Left kidney (tissue), 2 donors: ENCODE results near the gene HAGHL. TPM values are rescaled to one million over a fixed set of nuclear protein-coding genes. Genes with fewer than 3 reads are reported as not detected.
A peak's percentile ranks its signal among the peaks of the same experiment; 100 is the strongest.

Experiments
- DNase-seq: peaks from one replicate; pipeline ENCODE4 v3.0.0-alpha.2; 2013
- polyA plus RNA-seq: library from polyadenylated mRNA; unstranded; fragments of 120-200 nt; gene quantifications from one replicate; pipeline ENCODE4 v1.2.1, GENCODE V29; 2013; ENCODE audit not compliant: insufficient read length

Gene HAGHL
- polyA plus RNA-seq, 1 donor: 3.3 TPM

GRCh38 chr16:720990-721764, 5.7 kb upstream of the HAGHL start, which contains the start of gene ANTKMT:
Gene ANTKMT, plus strand, starts transcription at chr16:721146. Its CDS starts 129 bp downstream, at chr16:721275.
- DNase-seq: peak; percentile 72

DNA sequence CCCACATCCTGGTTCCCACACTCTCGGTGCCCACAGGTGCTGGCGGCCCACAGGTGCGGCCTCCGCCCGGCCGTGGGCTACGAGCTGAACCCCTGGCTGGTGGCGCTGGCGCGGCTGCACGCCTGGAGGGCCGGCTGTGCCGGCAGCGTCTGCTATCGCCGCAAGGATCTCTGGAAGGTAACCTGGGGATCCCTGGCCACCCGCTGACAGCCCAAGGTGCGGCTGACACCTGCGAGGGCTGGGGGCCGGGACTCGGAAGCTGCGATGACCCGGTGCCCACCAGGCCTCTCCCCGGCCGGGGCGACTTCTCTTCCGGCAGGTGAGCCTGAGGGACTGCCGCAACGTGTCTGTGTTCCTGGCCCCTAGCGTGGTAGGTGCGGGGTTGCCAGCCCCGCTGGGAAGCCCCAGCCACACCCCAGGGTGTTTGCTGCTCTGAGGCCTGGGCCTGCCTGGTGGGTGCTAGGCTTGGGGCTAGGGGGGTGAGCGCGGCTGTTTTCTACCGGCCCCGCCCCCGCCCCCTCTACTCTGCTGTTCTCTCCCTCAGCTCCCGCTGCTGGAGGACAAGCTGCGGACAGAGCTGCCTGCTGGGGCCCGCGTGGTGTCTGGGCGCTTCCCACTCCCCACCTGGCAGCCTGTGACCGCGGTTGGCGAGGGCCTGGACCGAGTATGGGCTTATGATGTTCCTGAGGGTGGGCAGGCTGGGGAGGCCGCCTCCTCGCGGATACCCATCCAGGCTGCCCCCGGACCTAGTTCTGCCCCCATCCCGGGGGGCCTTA, 5.0 kb upstream of the HAGHL start:
- no peak for DNase-seq

DNA sequence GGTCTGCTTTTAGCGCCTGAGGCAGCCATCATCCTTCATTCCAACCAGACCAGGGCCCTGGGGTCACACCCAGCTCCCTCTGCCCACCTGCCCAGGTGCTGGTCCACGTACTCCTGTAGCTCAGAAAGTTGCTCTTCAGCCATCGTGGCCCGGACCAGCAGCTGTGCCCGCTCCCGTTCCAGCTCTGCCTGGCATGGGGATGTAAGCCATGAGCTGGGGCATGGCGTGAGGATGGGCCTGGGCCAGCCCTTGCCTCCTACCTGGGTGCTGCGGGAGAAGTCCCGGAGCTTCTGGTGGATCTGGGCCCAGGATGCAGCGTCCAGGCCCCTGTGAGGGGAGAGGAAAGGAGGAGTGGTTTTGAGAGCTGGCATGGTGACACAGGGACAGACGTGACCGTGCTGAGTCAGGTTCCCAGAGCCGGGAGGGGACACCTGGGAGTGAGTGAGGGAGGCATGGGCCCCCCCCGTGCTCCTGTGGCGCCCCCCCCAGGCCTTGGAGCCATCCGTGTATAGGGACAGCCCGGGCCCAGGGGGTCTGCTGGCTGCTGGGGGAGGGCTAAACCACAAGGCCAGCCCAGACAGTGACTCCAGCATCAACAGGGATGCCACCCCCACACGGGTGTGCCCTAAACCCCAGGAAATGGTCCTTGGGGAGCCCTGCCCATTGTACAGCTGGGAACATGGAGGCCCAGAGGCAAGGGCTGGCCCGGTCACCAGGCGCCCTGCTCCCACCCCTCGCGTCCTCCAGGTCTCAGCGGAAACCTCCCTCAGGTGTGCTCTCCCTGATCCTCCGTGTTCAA, 3.9 kb upstream of the HAGHL start:
- DNase-seq: no peak

DNA sequence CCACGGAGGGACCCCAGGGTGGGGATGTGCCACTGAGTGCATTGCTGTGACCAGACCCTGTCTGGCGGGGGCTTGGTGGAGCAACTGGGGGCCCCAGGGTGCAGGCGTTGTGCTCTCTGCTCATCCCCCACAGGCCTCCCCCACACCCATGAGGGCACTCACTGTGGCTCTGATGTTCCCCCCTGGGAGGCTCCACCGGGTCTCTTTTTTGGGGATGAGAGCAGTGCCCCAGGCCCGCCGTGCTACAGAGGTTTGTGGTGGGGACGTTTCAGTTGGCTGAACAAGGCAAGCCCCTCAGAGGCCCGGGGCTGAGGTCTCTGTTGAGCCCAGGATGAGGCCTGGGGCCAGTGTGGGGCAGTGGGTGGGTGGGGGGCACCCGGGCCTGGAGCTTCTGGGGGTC, 3.2 kb upstream of the HAGHL start:
- DNase-seq: no peak

GRCh38 chr16:724188-725040, 2.5 kb upstream of the HAGHL start:
- no peak for DNase-seq

DNA sequence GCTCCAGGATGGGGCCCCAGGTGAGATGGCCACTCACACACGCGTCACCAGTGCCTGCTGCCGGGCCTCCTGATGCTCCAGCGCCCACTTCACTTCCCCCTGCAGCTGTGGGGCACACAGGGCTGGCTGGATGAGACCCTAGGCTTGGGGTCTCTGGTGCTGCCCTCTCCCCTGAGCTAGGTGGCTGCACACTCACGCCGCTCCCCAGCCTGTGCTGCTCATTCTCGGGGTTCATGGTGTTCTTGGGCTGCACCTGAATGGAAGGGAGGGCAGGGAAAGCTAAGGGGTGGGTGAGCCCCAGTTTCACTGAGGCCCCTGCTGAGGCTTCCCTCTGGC, 1.9 kb upstream of the HAGHL start:
- no peak for DNase-seq

DNA sequence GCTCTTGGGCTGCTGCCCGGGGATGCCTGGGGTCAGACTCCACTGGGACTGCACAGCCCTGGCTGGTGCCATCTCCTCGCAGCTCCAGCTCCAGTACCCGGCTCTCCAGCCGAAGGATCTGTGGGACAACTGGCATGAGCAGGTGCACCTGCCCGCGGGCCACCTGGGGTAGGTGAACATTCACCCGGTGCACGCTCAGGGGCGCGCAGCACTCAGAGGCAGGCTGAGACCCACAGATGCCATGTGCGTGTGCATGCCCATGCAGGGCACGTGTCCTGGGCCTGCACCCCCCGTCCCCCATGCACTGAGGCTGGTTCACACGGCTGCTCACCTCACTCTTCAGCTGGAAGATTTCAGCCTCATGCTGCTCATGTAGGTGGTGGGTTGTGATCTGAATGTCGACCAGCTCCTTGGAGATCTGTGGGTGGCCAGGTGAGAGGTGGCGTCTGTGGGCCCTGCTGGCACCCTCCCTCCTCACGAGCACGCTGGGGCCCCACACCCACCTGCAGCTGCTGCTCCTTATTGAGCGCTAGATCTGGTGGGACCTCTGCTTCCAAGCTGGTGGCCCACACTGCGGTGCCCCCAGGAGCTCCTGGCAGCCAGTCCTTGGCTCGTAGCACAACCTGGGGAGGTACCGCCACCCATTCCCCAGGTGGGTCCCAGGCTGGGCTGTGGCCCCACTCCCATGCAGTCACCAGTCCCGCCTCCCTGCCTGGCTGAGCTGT, 1.3 kb upstream of the HAGHL start:
- no peak for DNase-seq

DNA sequence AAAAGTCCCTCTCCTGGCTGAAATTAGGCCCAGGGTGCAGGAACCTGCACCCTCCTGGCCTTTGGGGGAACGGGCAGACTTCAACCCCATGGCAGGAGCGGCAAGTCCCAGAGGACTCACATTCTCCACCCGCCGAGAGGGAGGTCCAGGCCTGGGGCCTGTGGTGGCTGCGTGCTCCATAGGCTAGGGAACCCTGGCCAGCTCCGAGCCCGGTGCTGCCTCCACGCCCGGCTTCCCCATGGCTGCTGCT, 793 bp upstream of the HAGHL start:
- no peak for DNase-seq

- no peak for DNase-seq
These were observed 528 bp downstream of the HAGHL start for GRCh38 chr16:727291-727977.

DNA sequence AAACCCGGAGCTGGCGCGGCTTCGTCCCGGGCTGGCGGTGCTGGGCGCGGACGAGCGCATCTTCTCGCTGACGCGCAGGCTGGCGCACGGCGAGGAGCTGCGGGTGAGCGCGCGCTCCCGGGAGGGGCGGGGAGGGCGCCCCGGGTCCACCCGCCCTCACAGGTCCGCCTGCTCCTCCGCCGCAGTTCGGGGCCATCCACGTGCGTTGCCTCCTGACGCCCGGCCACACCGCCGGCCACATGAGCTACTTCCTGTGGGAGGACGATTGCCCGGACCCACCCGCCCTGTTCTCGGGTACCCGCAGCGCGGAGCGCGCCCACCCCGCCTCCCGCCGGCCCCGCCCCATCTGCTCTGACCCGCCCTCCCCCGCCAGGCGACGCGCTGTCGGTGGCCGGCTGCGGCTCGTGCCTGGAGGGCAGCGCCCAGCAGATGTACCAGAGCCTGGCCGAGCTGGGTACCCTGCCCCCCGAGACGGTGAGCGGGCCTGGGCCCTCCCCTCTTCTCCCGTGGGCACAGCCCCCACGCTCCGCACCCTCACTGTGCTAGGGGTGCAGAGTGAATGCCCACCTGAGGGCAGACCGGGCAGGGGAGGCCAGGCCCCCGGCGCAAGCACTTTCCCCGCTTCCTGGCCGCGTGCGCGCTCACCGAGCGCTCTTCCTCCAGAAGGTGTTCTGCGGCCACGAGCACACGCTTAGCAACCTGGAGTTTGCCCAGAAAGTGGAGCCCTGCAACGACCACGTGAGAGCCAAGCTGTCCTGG, 1.4 kb downstream of the HAGHL start:
- DNase-seq: no peak

GRCh38 chr16:728890-729744, 2.2 kb downstream of the HAGHL start:
- DNase-seq: no peak

DNA sequence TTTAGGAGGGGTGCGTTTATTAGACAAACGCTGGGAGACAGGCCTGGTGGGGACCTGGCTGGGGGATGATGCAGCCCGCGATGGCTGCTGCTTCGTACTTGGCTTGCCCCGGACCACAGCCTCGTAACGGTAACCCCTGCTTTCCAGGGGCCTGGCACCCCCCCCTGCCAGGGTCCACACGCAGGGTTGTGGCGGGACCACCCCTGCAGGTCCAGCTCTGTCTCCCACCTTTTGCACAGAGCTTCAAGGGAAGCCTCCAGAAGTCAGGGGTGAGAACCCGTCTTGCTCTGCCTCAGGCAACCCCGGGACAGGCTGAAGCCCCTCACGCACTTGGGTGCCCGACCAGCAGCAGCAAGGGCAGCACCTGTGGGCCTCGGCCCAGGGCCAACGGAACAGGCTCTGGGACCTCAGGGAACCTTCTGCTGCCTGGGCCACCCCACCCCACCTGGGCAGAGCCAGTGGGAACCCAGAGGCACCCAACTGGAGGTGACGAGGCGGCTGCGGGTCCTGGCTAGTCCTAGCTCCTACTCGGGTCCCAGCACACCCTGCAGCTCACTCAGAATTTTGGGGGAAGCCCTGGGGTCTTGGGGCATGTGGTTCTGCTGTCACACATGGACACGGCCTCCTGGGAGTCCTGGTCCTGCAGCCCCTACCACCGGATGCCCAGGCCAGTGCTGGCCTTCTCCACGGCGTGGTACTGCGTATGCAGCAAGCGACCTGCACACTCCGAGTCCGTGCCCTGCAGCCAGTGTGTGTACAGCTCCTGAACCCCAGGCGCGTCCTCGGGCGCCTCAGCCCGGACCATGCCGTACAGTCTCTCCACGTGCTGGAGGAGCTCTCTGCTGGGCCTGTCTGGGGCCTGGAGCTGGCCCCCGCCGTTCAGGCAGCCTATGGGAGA, 3.1 kb downstream of the HAGHL start:
- no peak for DNase-seq

DNA sequence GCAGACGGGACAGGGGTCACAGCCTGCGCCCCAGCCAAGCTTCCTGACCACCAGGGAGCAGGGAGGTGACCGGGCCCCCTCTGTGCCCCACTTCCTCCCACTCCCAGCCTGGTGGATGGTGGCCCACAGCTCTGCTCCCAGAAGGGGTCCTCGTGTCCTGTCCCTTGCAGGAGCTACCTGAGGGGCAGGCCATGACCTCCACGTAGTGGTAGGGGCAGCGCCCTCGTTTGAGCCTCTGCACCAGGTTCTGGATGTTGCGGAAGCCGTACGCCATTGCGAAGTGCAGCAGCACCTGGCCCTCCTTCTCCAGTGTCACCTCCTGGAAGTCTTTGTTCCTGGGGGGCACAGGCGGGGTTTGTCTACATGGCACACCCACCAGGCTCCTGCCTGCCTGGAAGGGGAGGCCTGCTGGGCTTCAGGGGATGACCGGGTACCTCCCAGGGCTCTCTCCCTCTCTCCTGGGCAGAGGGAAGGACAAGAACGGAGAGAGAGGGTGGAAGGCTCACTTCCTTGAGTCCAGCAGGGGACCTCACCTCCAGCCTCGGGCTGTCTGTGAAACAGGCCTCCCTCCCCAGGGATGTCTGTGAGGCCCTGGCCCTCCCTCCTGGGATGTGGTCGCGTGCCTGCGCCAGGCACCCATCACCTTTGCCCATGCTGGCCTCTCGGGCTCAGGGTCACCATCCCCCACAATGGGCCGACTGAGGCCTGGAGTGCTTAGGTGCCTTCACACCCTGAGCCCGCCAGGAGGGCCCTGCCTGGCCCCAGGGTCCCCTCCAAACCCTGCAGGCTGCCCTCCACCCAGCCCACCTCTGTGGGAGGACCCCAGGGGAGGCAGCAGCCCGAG, 4.0 kb downstream of the HAGHL start:
- DNase-seq: no peak

DNA sequence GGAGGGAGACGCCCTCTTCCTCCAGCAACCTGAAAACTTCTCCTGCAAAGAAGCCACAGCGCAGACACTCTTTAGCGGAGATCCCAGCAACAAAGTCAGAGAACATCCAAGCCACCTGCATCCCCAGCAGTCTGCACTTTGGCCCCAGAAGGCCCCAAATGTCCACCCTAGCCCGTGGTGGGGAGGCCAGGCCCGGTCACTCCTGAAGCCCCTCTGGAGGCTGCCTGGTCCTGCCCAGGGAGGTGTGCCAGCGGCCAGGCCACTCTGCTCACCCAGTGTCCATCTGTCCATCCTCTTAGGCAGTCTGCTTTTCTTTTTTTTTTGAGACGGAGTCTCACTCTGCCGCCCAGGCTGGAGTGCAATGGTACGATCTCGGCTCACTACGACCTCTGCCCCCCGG, 5.4 kb downstream of the HAGHL start:
- DNase-seq: no peak

DNA sequence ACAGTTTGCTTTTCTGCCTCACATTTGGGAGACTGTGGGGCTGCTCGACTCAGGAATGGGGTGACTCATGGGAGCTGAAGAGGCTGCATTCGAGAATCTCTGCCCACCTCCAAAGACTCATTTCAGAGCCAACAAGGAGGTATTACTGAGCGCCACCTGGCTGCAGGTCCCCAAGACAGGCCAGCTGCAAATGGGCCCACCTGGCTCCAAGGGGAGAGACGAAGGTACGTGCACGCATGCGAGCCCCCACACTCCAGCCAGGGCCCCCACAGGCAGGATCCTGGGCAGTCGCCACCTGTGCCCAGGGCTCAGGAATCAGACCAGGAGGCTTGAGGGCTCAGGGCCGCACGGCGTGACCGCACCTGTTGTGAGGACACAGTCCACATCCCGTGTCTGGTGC, 6.0 kb downstream of the HAGHL start:
- no peak for DNase-seq

DNA sequence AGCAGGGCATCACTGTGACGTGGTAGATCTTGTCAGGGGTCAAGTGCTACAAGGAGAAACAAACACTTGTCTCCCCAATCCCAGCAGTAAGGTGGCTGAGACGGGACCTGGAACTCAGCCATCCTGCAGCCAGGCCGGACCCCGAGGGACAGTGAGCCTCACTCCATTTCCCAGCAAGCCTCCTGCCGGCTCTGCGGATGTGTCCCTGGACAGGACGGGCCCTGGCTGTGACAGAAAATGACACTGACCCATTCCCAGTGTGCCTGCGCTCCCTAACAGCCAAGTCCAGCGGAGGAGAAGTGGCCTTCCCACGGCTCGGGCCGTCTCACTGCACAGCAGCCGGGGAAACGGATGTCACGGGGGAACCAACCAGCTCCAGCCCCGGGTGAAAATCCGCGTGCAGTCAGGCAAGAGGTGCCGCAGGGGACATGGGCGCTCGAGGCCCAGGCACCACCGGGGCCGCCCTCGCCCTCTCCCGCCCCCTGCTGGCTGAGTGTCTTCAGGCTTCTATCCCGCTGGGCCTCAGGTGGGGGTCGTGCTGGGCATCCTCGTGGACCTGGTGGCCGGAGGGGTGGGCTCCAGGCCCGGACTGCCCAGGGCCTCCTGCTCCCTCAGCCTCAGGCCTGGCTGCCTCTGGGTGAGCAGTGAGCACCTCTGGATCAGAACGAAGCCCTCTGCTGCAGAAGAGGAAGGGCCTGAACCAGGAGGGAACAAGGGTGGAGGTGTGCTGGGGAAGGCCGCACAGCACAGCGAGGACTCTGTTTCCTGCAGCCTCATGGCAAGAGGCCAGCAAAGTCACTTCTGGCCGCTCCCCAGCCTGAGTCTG, 6.7 kb downstream of the HAGHL start:
- no peak for DNase-seq
